Measurements from ENCODE around the gene EIPR1.

EIPR1 gene

GRCh38 chr2:3169106-3169870, 208.3 kb downstream of the EIPR1 start:
- DNase-seq, result peak; percentile 45

DNA sequence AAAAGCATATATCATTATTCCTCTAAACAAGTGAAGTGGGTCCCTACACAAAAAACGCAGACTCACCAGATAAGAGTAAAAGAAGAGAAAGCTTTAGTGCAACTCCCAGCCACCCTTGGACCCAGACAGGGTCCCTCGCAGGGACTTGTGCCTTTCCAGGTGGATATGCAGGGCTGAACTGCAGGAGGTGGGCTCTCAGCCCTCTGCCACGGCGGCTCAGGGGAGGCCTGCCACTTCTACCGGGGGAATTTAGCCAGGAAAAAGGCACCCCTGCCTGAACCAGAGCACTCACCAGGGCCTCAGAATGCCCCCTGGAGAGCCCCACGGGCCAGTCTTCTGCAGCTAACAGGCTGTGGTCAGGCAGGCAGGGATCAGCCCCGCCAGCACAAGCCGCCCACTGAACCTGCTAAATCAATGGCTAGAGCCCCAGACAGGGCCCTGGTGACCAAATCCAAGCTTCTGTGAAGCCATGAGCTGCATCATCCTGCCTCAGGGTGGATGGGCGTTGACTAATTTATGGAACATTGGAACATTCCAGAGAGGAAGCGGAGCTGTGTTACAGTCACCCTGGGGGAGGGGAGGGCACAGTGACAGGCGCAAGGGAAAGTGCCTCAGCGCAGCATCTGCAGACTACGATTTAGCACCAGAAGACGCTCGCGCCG, 209.3 kb downstream of the EIPR1 start:
- DNase-seq, result peak; percentile 64

GRCh38 chr2:3163401-3163800, 214.2 kb downstream of the EIPR1 start:
- no peak for DNase-seq

- DNase-seq, result no peak
Observed at GRCh38 chr2:3162442-3163077, 215.1 kb downstream of the EIPR1 start.

DNA sequence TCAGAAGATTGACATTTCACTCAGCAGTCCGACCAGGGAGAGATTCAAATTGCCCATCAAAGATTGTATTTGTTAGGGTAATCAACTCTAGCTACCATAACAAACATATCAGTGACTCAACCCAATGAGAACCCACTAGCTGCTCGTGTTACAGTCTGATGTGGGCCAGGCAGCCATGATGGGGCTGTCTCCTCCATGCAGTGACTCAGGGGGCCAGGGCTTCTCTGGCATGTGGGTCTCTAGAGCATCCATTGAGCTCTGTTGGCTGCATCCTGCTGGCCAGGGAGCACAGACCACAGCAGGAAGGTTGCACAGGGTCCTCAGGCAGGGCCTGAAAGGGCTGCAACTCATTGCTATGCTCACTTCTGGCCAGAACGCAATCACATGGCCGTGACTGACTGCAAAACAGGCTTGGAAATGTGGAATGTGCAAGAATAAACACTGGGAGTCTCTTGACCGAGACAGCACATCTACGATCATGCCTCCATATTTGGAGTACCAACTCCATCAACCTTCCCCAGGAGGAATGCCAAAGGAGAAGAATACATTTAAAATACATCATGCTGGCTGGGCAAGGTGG, 216.8 kb downstream of the EIPR1 start:
- no peak for DNase-seq

- DNase-seq, result peak; percentile 60
Observed at GRCh38 chr2:3159782-3160545, 217.7 kb downstream of the EIPR1 start.

DNA sequence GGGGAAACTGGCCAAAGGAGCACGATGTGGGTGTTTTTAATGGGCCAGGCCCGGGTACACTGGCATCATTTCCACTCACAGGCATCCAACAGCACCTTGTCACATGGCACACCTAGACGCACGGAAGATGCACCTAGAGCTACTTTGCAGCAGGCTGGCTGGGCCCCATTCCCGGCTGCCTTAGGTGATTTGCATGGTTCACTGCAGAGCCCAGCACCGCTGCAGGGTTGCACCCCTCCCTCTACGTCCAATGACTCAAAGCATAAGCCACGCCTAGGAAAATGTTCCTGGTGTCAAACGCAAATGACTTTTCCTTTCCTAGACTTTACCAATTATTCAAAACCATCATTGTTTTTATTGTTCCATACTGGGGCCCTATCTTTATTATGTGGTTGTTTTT, 222.9 kb downstream of the EIPR1 start:
- DNase-seq, result no peak

DNA sequence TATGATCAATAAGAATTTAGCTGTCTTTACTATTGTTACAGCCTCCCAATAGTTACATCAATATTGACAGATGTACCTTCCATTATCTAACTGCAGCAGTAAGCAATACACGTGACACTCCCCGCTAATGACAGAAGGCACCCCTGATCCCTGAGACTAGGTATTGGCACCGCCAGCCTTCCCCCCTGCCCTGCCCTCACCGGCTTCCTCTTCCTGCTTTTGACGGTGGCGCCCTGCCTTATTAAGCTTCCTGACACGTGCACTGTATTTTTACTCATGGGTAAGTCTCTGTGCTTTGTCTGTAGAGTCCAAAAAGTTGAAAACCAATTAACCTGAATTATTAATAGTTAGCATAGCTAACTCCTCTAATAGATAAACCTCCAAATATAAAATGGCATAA, 223.5 kb downstream of the EIPR1 start:
- no peak for DNase-seq

- no peak for DNase-seq
Observed at GRCh38 chr2:3151153-3151918, 226.3 kb downstream of the EIPR1 start.

DNA sequence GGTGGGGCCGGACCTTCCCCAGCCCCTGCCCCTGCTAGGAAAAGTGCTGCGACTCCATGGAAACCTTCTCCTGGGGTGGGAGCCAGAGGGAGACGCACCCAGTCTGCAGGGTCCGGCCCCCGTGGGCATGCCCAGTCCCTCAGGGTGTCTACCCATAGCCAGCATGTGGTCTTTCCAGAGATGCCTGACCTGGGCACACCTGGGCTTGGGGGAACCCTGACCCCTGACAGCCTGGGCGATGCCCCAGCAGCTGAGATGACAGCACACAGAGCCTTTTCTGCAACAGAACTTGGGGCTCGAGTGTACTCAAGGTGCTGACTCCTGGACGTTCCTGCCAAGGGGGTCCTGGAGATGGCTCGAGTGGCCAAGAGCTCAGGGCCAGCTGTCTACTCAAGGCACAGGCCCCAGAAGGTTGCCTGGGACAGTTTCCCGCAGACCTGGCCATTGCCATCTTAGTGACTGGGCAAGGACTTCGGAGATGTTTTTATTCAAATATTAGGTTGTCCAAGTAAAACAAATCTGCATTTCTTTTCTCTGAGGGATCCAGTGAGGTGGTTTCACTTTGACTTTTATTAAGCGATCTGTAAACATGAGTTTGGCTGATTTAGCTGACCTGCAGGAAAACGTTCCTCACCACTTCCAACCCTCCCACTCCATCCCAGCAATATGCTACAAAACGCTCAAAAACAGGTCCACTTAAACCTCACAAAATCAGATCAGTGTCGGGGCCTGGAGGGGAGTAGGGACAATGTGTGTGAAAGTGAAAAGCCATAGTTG, 228.0 kb downstream of the EIPR1 start:
- DNase-seq, result no peak

DNA sequence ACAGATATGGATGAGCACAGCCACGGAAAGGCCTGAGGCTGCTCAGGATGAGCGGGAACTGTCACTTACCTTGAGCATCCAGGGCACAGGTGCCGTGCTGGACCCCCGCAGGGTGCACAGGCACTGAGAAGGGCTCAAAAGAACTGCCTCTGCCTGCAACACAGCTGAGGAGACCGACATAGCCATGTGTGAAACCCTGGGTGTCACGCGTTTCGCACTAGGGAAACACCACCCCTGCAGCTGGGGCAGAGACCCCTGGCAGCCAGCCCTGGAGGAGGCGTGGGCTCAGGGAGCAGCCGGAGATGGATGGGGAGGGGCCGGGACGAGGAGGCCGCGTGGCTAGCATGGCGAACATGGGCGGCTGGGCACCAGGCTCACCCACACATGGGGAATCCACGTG, 228.9 kb downstream of the EIPR1 start:
- no peak for DNase-seq

- DNase-seq, result no peak
Observed at GRCh38 chr2:3147651-3148530, 229.7 kb downstream of the EIPR1 start.

DNA sequence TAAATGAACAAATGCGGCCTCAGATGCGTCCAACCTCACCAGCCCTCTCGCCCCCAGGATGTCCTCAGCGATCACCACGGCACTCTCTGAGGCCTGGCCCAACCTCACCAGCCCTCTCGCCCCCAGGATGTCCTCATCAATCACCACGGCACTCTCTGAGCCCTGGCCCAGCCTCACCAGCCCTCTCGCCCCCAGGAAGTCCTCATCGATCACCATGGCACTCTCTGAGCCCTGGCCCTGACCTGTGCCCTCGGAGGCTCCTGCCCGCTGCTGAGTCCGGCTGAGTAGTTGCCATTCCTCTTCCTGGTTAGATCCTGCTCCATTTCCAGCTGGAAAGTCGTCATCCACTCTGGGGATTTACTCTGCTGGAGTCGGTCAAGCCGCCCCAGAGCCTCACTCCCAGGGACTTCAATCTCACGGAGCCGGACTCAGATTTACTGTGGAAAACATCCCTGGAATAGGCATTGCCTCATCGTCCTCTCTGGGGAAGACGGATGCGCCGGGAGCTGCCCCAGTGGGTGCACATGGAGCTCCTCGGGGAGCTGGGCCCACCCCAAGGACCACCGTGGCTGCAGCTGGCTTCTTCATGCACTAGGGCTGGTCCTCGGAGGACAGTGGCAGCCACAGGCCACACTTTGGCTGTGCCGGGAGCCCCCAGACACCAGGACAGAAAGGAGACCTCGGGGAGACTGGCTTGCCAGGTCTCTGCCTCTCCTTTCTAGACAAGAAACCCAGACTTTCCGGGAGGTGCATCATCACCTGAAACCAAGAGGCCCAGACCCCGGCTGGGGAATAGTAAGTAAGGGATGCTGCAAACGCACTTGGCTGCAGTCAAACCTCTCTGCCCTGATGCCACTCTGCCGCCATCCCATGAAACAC, 230.6 kb downstream of the EIPR1 start:
- no peak for DNase-seq

GRCh38 chr2:3146175-3146574, 231.4 kb downstream of the EIPR1 start:
- DNase-seq, result no peak

DNA sequence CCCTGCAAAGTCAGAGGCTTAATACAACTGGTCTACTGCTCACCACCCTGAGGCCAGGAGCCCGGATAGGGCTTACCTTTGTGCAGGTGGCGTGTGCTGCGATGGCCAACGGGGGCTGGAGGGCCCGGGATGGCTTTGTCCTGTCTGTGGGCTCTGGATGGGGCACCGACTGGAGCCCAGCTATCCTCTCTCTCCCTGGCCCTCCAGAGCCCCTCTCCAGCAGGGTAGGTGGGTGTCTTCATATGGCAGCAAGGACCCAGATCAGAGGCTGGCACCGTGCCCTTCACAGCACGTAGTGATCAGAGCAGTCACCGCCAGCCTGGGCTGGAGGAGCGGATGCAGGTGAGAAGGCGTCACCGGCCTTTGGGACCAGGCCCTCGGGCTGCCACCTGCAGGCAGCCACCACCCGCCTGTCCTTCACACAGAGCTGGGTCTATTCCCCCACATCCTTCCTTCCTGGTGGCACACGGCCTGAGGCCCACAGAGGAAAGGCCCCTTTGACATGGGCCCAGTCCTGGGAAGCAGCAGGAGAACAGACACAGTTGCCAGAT, 232.1 kb downstream of the EIPR1 start:
- no peak for DNase-seq

DNA sequence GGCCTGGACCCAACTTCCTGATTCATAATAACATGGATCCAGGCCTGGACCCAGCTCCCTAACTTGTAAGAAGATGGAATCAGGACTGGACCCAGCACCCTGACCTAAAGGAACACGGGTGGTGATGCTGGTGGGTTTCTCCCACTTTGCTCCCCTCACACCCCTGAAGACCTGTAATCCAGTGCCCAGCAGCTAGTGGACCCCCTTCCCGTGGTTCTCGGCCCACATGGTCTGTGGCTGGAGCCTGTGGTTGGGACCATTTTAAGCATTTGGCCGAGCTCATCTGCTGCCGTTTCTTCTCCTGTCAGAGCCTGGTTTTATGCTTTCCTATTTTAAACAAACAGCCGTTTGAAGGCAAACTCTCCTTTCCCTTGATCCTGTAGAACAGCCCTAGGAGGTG, 232.8 kb downstream of the EIPR1 start:
- DNase-seq, result no peak

DNA sequence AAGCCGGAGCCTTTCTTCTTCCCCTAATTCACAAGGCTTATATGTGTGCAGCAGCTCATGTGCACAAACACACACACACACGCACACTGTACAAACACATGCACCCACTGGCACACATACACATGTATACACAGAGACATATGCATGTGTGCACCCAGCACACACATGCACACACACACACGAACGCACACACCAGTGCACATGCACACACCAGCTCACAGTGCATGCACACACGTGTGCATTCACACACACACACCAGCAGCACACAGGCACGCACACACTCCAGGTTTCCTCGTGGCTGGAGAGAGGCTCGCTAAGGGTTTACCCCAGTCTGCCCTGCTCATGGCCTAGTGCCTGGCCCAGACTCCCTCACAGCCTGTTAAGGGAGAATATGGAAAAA, 234.0 kb downstream of the EIPR1 start:
- DNase-seq, result no peak

DNA sequence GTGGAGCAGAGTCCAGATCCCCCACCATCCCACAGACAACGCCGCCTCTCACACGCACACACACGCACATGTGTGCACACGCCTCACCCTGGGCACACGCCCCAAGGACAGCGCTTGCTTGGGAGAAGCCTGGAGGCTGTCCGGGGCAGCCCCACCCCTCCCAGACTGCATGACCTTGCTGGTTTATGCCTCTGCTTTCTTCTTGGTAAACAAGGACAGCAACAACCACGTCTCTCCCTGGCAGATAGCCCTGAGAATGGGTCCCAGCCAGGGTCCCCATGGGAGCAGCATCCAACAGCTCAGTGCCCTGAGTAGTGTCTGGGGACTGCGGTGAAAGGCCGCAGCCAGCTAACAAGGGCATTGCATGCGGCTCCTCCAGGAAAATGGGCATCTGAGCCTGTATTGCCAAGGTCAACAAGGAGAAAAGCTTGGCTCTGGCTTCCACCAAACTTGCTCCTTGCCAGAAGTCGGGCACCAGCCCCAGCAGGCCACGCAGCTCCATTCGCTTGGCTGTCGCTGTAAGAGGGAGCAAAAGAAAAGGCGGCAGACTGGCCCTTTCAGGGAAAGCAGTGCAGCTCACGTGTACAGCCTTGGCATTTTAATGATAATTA, 234.6 kb downstream of the EIPR1 start:
- DNase-seq, result no peak

DNA sequence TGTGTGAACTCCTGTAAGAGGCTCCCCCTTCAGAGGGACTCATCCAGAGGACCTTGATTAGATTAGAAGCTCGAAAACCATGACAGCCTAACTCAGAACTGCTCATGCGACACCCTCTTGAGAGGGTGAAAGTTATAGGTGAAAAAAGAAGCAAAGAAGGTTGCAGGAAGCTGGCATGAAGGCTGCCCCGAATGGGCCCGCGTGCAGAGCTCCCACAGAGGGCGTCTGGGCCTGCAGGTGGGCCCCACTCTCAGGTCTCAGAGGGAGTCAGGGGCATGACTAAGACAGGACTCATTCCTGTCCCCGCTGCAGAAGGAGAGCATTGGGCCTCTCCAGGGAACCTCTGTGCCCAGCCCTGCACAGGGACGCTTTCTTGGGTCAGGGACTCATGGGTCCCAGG, 235.4 kb downstream of the EIPR1 start:
- no peak for DNase-seq
